ENCODE measurements around the gene PWWP2B.

GRCh38 chr10:132403511-132404168 lies 6.6 kb downstream of the PWWP2B start:
- no peak for TF ChIP-seq CTCF (IDR thresholded peaks at IDR 0.05; ENCODE audit: insufficient read depth, low read depth, low read length)
- TF ChIP-seq EZH2 (IDR thresholded peaks at IDR 0.05; ENCODE audit: insufficient read depth, low read length): no peak
